Tibial artery (tissue), 4 donors: ENCODE measurements around the gene NRAP.

Source experiments
- DNase-seq, 2 donors: peaks; one replicate each; pipeline ENCODE4 v3.0.0-alpha.2; 2019
- H3K27ac ChIP-seq, 2 donors: fragments of 200-600 bp; sonication (generic) in 1 of 2; 1 replicate in 1 of 2; 2 replicates in 1 of 2; pipeline ENCODE4 v1.5.1; 2018 to 2019; ENCODE audit warnings: mild to moderate bottlenecking in 1 of 2
- H3K27me3 ChIP-seq, 2 donors: fragments of 200-600 bp; sonication (generic) in 1 of 2; one replicate each; pipeline versions ENCODE4 v1.5.1 to v1.6.0; 2016 to 2019
- H3K36me3 ChIP-seq, 3 donors: fragments of 200-600 bp; sonication (generic) in 2 of 3; one replicate each; pipeline ENCODE4 v1.5.1; 2016 to 2019; ENCODE audit warnings: mild to moderate bottlenecking in 2 of 3
- H3K4me1 ChIP-seq, 4 donors: fragments of 200-600 bp; sonication (generic) in 2 of 4; 1 replicate in 3 of 4; 2 replicates in 1 of 4; pipeline ENCODE4 v1.5.1; 2016 to 2019
- H3K4me3 ChIP-seq, 2 donors: fragments of 200-600 bp; sonication (generic) in 1 of 2; 1 replicate in 1 of 2; 2 replicates in 1 of 2; pipeline ENCODE4 v1.5.1; 2018 to 2019; ENCODE audit warnings: mild to moderate bottlenecking in 2 of 2
- H3K9me3 ChIP-seq, 3 donors: fragments of 200-600 bp; sonication (generic) in 1 of 3; one replicate each; pipeline ENCODE4 v1.5.1; 2016 to 2019
- intact Hi-C: fragments of 100-400 bp; cut with DNase I; formaldehyde crosslinking; loops from one replicate; pipeline ENCODE4 v1.15.0; 2023; ENCODE audit warnings: low total_unique reads
- TF ChIP-seq, protein P1 (sequence below), 2 experiments: fragments of 200-600 bp in 1 of 2; fragments of 450-650 bp in 1 of 2; IDR thresholded peaks; one replicate each; pipeline ENCODE4 v1.5.1; 2017 to 2019; ENCODE audit warnings: antibody characterized with exemption in 2 of 2, mild to moderate bottlenecking in 1 of 2, moderate library complexity in 1 of 2

Gene NRAP

DNA sequence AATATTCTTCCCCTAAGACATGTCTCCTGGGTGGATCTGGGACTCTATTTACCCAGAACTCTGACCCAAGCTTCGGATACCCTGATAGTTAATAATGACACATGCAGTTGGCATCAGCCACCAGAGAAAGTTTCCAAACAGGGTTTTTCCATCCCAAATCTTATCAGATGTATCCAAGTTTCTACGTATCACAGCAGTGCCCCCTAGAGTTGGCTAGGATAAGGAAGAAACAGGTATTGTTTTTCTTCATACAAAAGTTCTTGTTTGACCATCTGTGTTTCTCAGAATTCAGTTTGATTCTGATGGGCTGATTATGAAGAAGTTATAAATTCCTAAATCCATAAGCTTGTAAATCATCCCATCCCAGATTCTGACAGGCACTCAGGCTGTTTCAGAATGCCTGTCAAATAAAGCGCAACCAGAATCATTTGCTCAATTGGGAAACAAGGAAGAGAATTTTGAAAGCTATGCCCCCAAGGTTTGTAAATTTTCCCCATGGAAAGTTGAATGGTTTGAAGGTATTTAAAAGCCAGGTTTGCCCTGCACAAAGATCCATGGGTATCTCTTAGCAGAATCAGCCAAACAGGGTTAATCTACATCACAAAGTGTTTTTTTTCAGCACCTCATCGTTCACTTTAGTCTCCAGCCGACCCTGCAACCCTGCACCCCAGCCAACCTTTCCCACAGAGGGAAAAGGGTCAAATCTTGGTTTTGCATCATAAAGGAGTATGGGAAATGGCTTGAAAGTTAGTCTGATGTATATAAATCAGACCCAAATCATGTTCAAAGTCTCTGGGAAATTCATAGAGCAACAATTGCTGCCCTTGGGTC lies 47.4 kb downstream of the NRAP start:
- TF ChIP-seq, protein P1, sequence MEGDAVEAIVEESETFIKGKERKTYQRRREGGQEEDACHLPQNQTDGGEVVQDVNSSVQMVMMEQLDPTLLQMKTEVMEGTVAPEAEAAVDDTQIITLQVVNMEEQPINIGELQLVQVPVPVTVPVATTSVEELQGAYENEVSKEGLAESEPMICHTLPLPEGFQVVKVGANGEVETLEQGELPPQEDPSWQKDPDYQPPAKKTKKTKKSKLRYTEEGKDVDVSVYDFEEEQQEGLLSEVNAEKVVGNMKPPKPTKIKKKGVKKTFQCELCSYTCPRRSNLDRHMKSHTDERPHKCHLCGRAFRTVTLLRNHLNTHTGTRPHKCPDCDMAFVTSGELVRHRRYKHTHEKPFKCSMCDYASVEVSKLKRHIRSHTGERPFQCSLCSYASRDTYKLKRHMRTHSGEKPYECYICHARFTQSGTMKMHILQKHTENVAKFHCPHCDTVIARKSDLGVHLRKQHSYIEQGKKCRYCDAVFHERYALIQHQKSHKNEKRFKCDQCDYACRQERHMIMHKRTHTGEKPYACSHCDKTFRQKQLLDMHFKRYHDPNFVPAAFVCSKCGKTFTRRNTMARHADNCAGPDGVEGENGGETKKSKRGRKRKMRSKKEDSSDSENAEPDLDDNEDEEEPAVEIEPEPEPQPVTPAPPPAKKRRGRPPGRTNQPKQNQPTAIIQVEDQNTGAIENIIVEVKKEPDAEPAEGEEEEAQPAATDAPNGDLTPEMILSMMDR (IDR thresholded peaks at IDR 0.05): no peak
- Histone ChIP-seq H3K9me3 (no peaks in the 10 kb centered on the region), H3K27ac (no peak overlapping the region), H3K4me3 (no peak overlapping the region), H3K4me1 (peaks cover 0 to 3% (median 0%) of the 10 kb centered on the region in 4 donors), H3K27me3 (peaks cover 0 to 46% of the 10 kb centered on the region in 2 donors), H3K36me3 (no peaks in the 10 kb centered on the region)
- intact Hi-C loops: no loop called here
- no peak for DNase-seq

DNA sequence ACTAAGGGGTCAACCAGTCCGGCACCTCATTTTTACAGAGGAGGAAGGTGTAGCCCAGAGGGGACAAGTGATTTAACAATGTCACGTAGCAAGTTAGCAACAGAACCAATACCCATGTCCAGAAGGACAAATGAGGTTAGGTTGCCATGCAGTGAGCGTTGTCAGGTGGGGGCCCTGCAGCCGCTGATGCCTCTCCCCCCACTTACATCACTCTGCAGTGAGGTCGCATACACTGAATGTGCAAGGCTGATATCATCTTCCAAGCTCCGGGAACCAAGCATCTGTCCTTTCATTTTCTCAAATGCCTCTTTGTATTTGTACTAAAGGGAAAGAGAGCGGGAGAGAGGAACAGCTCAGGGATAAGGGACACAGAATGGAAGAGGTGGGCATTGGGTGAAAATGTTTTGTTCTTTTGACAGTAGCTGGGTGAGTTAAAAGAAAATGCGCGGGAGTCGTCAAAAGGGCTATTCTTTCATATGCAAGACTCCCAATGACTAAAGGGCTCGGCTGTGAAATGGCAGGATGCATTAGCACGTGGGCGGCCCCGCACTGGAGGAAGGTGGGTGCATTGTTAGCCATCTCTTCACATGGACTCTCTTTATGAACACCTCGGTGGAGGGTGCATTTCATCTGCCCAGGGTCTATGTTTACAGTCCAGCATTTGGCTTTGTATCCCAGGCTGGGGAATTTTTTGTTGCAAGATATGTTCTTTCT lies 49.7 kb downstream of the NRAP start:
- Histone ChIP-seq H3K36me3 (no peaks in the 10 kb centered on the region), H3K4me3 (no peak overlapping the region), H3K9me3 (no peaks in the 10 kb centered on the region), H3K4me1 (peaks cover 0 to 3% (median 0%) of the 10 kb centered on the region in 4 donors), H3K27ac (no peak overlapping the region), H3K27me3 (peaks cover 0 to 38% of the 10 kb centered on the region in 2 donors)
- intact Hi-C loops: no loop called here
- DNase-seq: no peak
- TF ChIP-seq, protein P1 (IDR thresholded peaks at IDR 0.05): no peak

DNA sequence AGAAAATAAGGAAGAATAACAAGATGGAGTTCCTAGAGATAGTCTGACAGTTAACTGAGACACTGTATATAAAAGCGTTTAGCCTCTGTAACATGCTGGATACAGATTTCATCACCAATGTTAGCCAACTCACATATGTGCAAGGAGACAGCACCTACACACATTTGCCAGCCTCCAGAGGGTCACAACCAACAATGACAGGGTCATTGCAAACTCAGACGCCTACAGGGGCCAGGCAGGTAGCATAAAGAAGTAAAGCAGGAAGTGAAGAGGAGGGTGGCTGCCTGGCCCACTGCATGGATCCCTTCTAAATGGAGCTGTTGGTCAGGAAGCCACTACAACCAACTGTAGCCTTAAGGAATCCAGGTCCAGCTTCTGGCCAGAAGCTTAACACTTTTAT lies 50.4 kb downstream of the NRAP start:
- TF ChIP-seq, protein P1 (IDR thresholded peaks at IDR 0.05): no peak
- Histone ChIP-seq H3K27ac (no peak overlapping the region), H3K27me3 (peaks cover 0 to 35% of the 10 kb centered on the region in 2 donors), H3K4me3 (no peak overlapping the region), H3K4me1 (peaks cover 0 to 3% (median 0%) of the 10 kb centered on the region in 4 donors), H3K9me3 (no peaks in the 10 kb centered on the region), H3K36me3 (no peaks in the 10 kb centered on the region)
- intact Hi-C loops: no loop called here
- no peak for DNase-seq

DNA sequence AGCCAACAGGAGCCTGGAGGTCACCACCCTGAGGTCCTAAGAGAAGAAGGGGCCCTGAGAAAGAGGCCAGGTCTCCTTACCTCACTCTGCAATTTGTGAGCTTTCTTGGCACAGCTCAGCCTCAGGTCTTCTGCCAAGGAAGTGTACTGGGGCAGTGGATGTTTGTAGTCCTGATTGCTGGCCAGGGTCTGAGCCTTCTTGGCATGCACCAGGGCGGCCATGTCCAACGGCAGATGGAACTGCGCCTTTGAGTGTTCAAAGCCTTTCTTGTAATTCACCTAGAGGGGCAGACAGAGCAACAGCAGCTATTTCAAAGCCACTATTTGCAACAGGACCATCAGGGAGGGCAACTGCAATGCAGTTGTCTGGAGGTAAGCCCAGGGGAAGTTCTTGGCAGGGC lies 51.7 kb downstream of the NRAP start:
- H3K4me3 ChIP-seq: no peak overlapping the region
- peaks cover 0 to 3% (median 0%) of the 10 kb centered on the region in 4 donors for H3K4me1 ChIP-seq
- intact Hi-C loops: no loop called here
- TF ChIP-seq, protein P1 (IDR thresholded peaks at IDR 0.05): no peak
- no peak overlapping the region for H3K27ac ChIP-seq
- no peak for DNase-seq
- peaks cover 0 to 31% of the 10 kb centered on the region in 2 donors for H3K27me3 ChIP-seq
- no peaks in the 10 kb centered on the region for H3K36me3 ChIP-seq
- no peaks in the 10 kb centered on the region for H3K9me3 ChIP-seq

DNA sequence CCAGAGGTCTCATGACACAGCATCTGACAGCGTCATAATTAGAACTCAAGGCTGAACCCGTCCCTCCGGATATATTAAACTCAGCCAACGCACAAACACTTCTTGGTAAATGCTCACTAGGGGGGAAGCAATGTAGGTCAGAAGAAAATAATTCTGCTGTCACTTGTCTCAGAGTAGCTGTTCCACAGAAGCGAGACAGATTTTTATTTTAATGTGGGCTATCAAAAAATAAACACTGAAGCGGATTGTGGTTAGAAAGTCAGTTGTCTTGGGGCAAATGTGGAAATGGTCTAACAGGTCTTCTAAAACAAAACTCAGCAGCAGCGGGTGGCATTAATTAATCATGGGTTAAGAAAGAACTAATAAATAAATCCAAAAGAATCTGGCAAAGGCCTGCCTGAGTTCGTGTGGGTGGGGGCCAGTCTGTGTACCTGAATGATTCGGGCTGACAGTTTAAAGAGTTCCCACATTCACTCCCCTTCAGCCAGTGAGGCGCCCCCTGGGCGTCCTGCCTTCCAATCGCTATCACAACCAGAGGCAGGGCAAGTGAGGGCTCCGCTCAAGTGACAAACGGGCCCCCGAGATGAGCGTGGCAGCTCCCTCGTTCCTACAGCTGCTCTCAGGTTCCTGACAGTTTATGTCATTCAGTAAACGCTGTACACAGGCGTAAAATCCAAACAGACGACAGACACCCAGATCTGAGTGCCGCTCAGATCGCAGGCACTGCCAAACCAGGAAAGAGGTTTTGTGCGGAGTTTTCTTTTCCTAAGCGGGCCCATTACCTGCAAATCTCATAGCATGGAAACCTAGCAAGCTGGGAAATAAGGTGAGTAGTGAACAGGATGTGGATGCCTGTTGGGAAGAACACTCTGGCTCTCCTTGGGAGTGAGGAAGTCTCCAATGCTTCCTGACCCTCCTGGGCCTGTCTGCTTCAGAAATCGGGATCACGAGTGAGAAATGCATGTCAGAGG lies 52.9 kb downstream of the NRAP start:
- H3K27me3 ChIP-seq: peaks cover 0 to 33% of the 10 kb centered on the region in 2 donors
- no peaks in the 10 kb centered on the region for H3K36me3 ChIP-seq

More for the DNA sequence above, 52.9 kb downstream of the NRAP start:
- H3K4me3 ChIP-seq: no peak overlapping the region
- H3K4me1 ChIP-seq: peaks cover 0 to 3% (median 0%) of the 10 kb centered on the region in 4 donors
- no peak overlapping the region for H3K27ac ChIP-seq
- TF ChIP-seq, protein P1 (IDR thresholded peaks at IDR 0.05): no peak
- intact Hi-C loops: no loop called here
- no peak for DNase-seq
- H3K9me3 ChIP-seq: no peaks in the 10 kb centered on the region
